RWPE2 (cell line): Measurements from ENCODE around the gene HS2ST1.
"Not testable (repeated sequence)": the region's sequence is repeated elsewhere in the genome, so short reads cannot be mapped to it uniquely, and the experiment has no call there.

Source experiments
- ATAC-seq: fragments of 200-7000 bp; cut with Tn5 transposase; 3 replicates; pipeline ENCODE4 v1.9.1; 2021; ENCODE audit warnings: low read depth
- DNase-seq: peaks from one replicate; pipeline ENCODE4 v3.0.0-alpha.2; 2020; ENCODE audit warnings: low spot score
- H3K27ac ChIP-seq: fragments of 450-650 bp; 2 replicates; pipeline ENCODE4 v1.5.1; 2017; ENCODE audit warnings: mild to moderate bottlenecking; ENCODE audit not compliant: poor library complexity, severe bottlenecking
- H3K27me3 ChIP-seq: fragments of 250-450 bp; sonication (Bioruptor Pico); 2 replicates; pipeline ENCODE4 v1.5.1; 2021; ENCODE audit warnings: mild to moderate bottlenecking, moderate library complexity; ENCODE audit not compliant: insufficient read depth, poor library complexity, severe bottlenecking
- H3K36me3 ChIP-seq: fragments of 250-450 bp; sonication (Bioruptor Pico); 2 replicates; pipeline ENCODE4 v1.5.1; 2020; ENCODE audit warnings: low read depth, mild to moderate bottlenecking, moderate library complexity
- H3K4me1 ChIP-seq: fragments of 250-450 bp; sonication (Bioruptor Pico); 2 replicates; pipeline ENCODE4 v1.5.1; 2021; ENCODE audit warnings: mild to moderate bottlenecking, moderate library complexity; ENCODE audit not compliant: insufficient read depth, poor library complexity, severe bottlenecking
- H3K4me3 ChIP-seq: fragments of 250-450 bp; sonication (Bioruptor Pico); 2 replicates; pipeline ENCODE4 v1.5.1; 2021; ENCODE audit warnings: mild to moderate bottlenecking, moderate library complexity; ENCODE audit not compliant: severe bottlenecking
- H3K9me3 ChIP-seq: fragments of 250-450 bp; sonication (Bioruptor Pico); 2 replicates; pipeline ENCODE4 v1.5.1; 2021; ENCODE audit warnings: mild to moderate bottlenecking, moderate library complexity; ENCODE audit not compliant: severe bottlenecking
- CTCF ChIP-seq: fragments of 450-650 bp; IDR thresholded peaks from one replicate; pipeline ENCODE4 v1.5.1; 2017; ENCODE audit warnings: mild to moderate bottlenecking, moderate library complexity; ENCODE audit not compliant: poor library complexity, severe bottlenecking

HS2ST1 gene

GRCh38 chr1:86998727-86999126 is 84.3 kb downstream of the HS2ST1 start:
- H3K27me3 ChIP-seq, result no peaks in the 10 kb centered on the region

DNA sequence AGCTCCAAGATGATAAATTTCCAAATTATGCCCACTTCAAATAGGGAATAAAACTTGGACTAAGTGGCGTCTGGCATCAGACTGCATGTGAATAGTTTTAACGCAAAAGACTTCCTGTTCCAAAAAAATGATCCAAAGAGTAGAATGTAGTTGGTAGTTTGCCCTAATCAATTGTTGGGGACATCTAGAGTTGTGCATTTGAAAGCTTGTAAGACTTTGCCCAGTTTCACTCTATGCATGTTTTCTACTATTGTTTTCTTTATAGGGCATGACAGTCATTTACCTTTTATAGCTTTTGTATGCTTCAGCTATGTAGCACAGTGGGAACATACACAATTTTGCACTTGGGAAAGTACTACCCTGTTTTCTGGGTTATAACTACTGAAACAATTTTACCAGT is 86.0 kb downstream of the HS2ST1 start:
- no peak for TF ChIP-seq CTCF
- ATAC-seq, result no peak

More at GRCh38 chr1:86998727-86999126, 84.3 kb downstream of the HS2ST1 start:
- no peaks in the 10 kb centered on the region for H3K9me3 ChIP-seq
- H3K4me1 ChIP-seq, result no peaks in the 10 kb centered on the region
- TF ChIP-seq CTCF, result no peak
- no peak overlapping the region for H3K27ac ChIP-seq
- H3K36me3 ChIP-seq, result no peaks in the 10 kb centered on the region
- H3K4me3 ChIP-seq, result no peak overlapping the region
- no peak for DNase-seq
- no peak for ATAC-seq

DNA sequence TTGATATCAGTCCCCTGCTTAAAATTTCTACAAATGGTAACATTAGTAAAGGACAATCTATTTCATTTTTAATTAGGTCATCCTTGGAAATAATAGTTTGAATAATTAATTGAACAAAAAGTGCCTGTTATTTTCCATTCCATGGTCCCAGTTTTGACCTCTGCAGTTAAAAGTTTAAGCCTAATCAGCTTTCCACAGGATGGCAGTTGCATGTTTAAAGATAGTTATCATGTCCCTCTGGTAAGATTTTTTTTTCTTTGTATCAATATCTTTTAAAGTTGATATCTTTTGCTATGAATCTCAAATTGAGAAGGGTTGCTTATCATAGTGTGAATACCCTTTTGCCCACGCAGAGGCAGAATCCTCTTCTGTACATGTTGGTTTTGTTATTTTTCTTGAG is 90.4 kb downstream of the HS2ST1 start:
- Histone ChIP-seq H3K27ac (no peak overlapping the region), H3K4me3 (no peak overlapping the region), H3K27me3 (no peaks in the 10 kb centered on the region), H3K4me1 (no peaks in the 10 kb centered on the region), H3K9me3 (no peaks in the 10 kb centered on the region), H3K36me3 (0 out of 2 replicates have a peak, but pooled peaks cover 2% of the 10 kb centered on the region)
- no peak for DNase-seq
- ATAC-seq, result no peak
- TF ChIP-seq CTCF, result no peak

More for the DNA sequence above, 86.0 kb downstream of the HS2ST1 start:
- H3K4me1 ChIP-seq, result no peaks in the 10 kb centered on the region
- no peaks in the 10 kb centered on the region for H3K9me3 ChIP-seq
- no peak for DNase-seq
- no peak overlapping the region for H3K4me3 ChIP-seq
- H3K36me3 ChIP-seq, result no peaks in the 10 kb centered on the region
- H3K27ac ChIP-seq, result no peak overlapping the region
- no peaks in the 10 kb centered on the region for H3K27me3 ChIP-seq

DNA sequence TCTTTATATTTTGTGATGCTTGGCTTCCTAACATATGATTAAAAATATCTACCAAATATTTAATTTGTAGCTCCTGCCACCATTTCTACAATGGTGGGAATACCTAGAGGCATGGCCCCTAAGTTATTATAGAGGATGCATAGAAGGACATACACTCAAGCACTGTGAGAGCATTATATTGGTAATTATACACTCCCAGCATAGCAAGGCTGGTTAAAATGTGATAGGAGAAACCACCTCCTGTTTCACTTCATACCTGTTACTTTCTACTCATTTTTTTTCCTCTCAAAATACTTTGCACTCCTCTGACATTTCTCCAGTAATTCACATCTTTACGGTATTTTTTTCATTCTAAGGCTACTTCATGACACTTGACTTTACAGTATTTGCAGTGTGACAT is 92.9 kb downstream of the HS2ST1 start:
- no peaks in the 10 kb centered on the region for H3K4me1 ChIP-seq
- H3K4me3 ChIP-seq, result no peak overlapping the region
- no peak for DNase-seq
- no peak overlapping the region for H3K27ac ChIP-seq
- H3K36me3 ChIP-seq, result 0 out of 2 replicates have a peak, but pooled peaks cover 2% of the 10 kb centered on the region
- no peak for ATAC-seq
- no peaks in the 10 kb centered on the region for H3K27me3 ChIP-seq
- H3K9me3 ChIP-seq, result no peaks in the 10 kb centered on the region
- TF ChIP-seq CTCF, result no peak

DNA sequence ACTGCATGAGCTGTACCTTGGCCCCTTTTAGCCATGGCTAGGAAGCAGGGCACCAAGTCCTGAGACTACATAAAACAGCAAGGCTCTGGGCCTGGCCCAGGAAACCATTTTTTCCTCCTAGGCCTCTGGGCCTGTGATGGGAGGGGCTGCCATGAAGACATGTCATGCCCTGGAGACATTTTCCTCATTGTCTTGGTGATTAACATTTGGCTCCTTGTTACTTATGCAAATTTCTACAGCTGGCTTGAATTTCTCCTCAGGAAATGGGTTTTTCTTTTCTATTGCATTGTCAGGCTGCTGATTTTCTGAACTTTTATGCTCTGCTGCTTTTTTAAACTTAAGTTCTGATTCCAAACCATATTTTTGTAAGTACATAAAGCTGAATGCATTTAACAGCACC is 99.0 kb downstream of the HS2ST1 start:
- H3K27me3 ChIP-seq, DNase-seq, H3K36me3 ChIP-seq, H3K4me3 ChIP-seq, H3K4me1 ChIP-seq, H3K9me3 ChIP-seq, ATAC-seq, H3K27ac ChIP-seq: not testable (repeated sequence)
